Mesenchymal stem cell (in vitro differentiated cells and primary cell): ENCODE data around the gene OR52N4.

Source experiments
- DNase-seq: peaks from one replicate; pipeline ENCODE4 v3.0.0-alpha.2; 2013
- H2AFZ ChIP-seq: one replicate; pipeline ENCODE4 v1.6.1; 2013; ENCODE audit warnings: low read depth, mild to moderate bottlenecking, control low read depth, inconsistent platforms, low read length, moderate library complexity
- H2AK5ac ChIP-seq: 2 replicates; pipeline ENCODE4 v1.6.1; 2013; ENCODE audit warnings: low read length, moderate library complexity, mild to moderate bottlenecking, inconsistent platforms; ENCODE audit not compliant: severe bottlenecking
- H2BK120ac ChIP-seq: one replicate; pipeline ENCODE4 v1.6.1; 2013; ENCODE audit warnings: low read depth, mild to moderate bottlenecking, inconsistent platforms, low read length, moderate library complexity
- H2BK12ac ChIP-seq, 2 experiments: one replicate each; pipeline ENCODE4 v1.6.1; 2013; ENCODE audit warnings: inconsistent platforms in 2 of 2, low read length in 2 of 2, mild to moderate bottlenecking in 2 of 2, moderate library complexity in 2 of 2, control low read depth in 1 of 2
- H2BK15ac ChIP-seq: one replicate; pipeline ENCODE4 v1.6.1; 2013; ENCODE audit warnings: mild to moderate bottlenecking, low read depth, inconsistent platforms; ENCODE audit not compliant: poor library complexity, severe bottlenecking
- H2BK5ac ChIP-seq: 2 replicates; pipeline ENCODE4 v1.6.1; 2013; ENCODE audit warnings: low read depth, mild to moderate bottlenecking, low read length, control low read depth, inconsistent platforms; ENCODE audit not compliant: poor library complexity, severe bottlenecking
- H3K14ac ChIP-seq, 2 experiments: one replicate each; pipeline ENCODE4 v1.6.1; 2013; ENCODE audit warnings: inconsistent platforms in 2 of 2, low read length in 2 of 2, control low read depth in 1 of 2, mild to moderate bottlenecking in 1 of 2, moderate library complexity in 1 of 2
- H3K18ac ChIP-seq, 2 experiments: one replicate each; pipeline ENCODE4 v1.6.1; 2013; ENCODE audit warnings: inconsistent platforms in 2 of 2, low read length in 2 of 2, control low read depth in 1 of 2, low read depth in 1 of 2, mild to moderate bottlenecking in 1 of 2
- H3K23ac ChIP-seq, 2 experiments: one replicate each; pipeline ENCODE4 v1.6.1; 2013; ENCODE audit warnings: inconsistent platforms in 2 of 2, low read length in 2 of 2, mild to moderate bottlenecking in 2 of 2, moderate library complexity in 2 of 2, control low read depth in 1 of 2
- H3K27ac ChIP-seq: 2 replicates; pipeline ENCODE4 v1.5.1; 2013; ENCODE audit warnings: mild to moderate bottlenecking, moderate library complexity, low read length, control low read depth, inconsistent platforms; ENCODE audit not compliant: poor library complexity, severe bottlenecking
- H3K27me3 ChIP-seq, 2 experiments: 2 replicates each; pipeline versions ENCODE4 v1.6.1 to v1.7.0; 2013; ENCODE audit warnings: low read length in 2 of 2, mild to moderate bottlenecking in 2 of 2, moderate library complexity in 2 of 2, control low read depth in 1 of 2, inconsistent platforms in 1 of 2; ENCODE audit not compliant: control insufficient read depth in 1 of 2, insufficient read depth in 1 of 2
- H3K36me3 ChIP-seq, 2 experiments: 2 replicates each; pipeline versions ENCODE4 v1.6.1 to v1.7.0; 2013; ENCODE audit warnings: low read length in 2 of 2, control low read depth in 1 of 2, inconsistent platforms in 1 of 2, low read depth in 1 of 2, mild to moderate bottlenecking in 1 of 2; ENCODE audit not compliant: insufficient read depth in 2 of 2, control insufficient read depth in 1 of 2
- H3K4ac ChIP-seq, 2 experiments: one replicate each; pipeline ENCODE4 v1.6.1; 2013; ENCODE audit warnings: inconsistent platforms in 2 of 2, low read length in 2 of 2, mild to moderate bottlenecking in 2 of 2, moderate library complexity in 2 of 2, control low read depth in 1 of 2, low read depth in 1 of 2
- H3K4me1 ChIP-seq: 2 replicates; pipeline ENCODE4 v1.6.1; 2013; ENCODE audit warnings: low read depth, low read length, control low read depth; ENCODE audit not compliant: control insufficient read depth, insufficient read depth
- H3K4me2 ChIP-seq: 2 replicates; pipeline ENCODE4 v1.6.1; 2013; ENCODE audit warnings: low read length, mild to moderate bottlenecking, inconsistent platforms; ENCODE audit not compliant: poor library complexity, severe bottlenecking
- H3K4me3 ChIP-seq, 2 experiments: 2 replicates each; pipeline versions ENCODE4 v1.5.1 to v1.7.0; 2013; ENCODE audit warnings: low read length in 2 of 2, mild to moderate bottlenecking in 2 of 2, control low read depth in 1 of 2, low read depth in 1 of 2; ENCODE audit not compliant: insufficient read depth in 1 of 2
- H3K79me1 ChIP-seq: replicated peaks from 2 replicates; pipeline ENCODE4 v1.6.1; 2013; ENCODE audit warnings: mild to moderate bottlenecking, control low read depth, low read length, inconsistent platforms; ENCODE audit not compliant: poor library complexity, severe bottlenecking
- H3K9ac ChIP-seq: 2 replicates; pipeline ENCODE4 v1.7.0; 2013; ENCODE audit warnings: mild to moderate bottlenecking, low read length, moderate library complexity
- H3K9me3 ChIP-seq: 2 replicates; pipeline ENCODE4 v1.7.0; 2013; ENCODE audit warnings: mild to moderate bottlenecking, low read length; ENCODE audit not compliant: control insufficient read depth
- H4K8ac ChIP-seq: one replicate; pipeline ENCODE4 v1.6.1; 2013; ENCODE audit warnings: inconsistent platforms, mild to moderate bottlenecking, low read length, moderate library complexity
- H4K91ac ChIP-seq: one replicate; pipeline ENCODE4 v1.6.1; 2013; ENCODE audit warnings: mild to moderate bottlenecking, low read length, inconsistent platforms
- WGBS: methylation state at CpG from one replicate; pipeline ENCODE4 v1.1.7; 2013; ENCODE audit warnings: mixed read lengths; 5-methylcytosine and 5-hydroxymethylcytosine counted together

OR52N4 gene

GRCh38 chr11:5738431-5738830 is 15.6 kb upstream of the OR52N4 start:
- Histone ChIP-seq H4K8ac (no peak overlapping the region), H2AFZ (no peak overlapping the region), H3K9me3 (peaks cover 8% of the 10 kb centered on the region), H2BK12ac (no peak overlapping the region), H3K14ac (no peak overlapping the region), H3K4me3 (no peak overlapping the region), H3K4me2 (no peak overlapping the region), H3K4me1 (peaks cover 1% of the 10 kb centered on the region), H3K79me1 (no peaks in the 10 kb centered on the region), H2BK5ac (no peak overlapping the region), H2BK15ac (no peak overlapping the region), H3K27ac (no peak overlapping the region), H3K4ac (no peak overlapping the region), H3K18ac (no peak overlapping the region), H3K36me3 (no peaks in the 10 kb centered on the region), H4K91ac (no peak overlapping the region), H2BK120ac (no peak overlapping the region), H3K9ac (no peak overlapping the region), H3K27me3 (peaks cover 0 to 5% of the 10 kb centered on the region in 2 experiments), H3K23ac (no peak overlapping the region), H2AK5ac (no peak overlapping the region)
- DNase-seq, result no peak
- WGBS, result no CpG with 5 or more reads among the region's 1 CpG

- H3K4ac ChIP-seq, result no peak overlapping the region
- no peak overlapping the region for H2AK5ac ChIP-seq
- H2BK12ac ChIP-seq, result no peak overlapping the region
- no peak overlapping the region for H2BK5ac ChIP-seq
- no peak overlapping the region for H3K9ac ChIP-seq
- H2BK15ac ChIP-seq, result no peak overlapping the region
- no peak overlapping the region for H3K27ac ChIP-seq
- H3K27me3 ChIP-seq, result no peaks in the 10 kb centered on the region
- no peak overlapping the region for H3K18ac ChIP-seq
- no peak overlapping the region for H2AFZ ChIP-seq
- H3K14ac ChIP-seq, result no peak overlapping the region
- no peaks in the 10 kb centered on the region for H3K4me1 ChIP-seq
- H3K36me3 ChIP-seq, result no peaks in the 10 kb centered on the region
- DNase-seq, result no peak
- WGBS, result no CpG with 5 or more reads among the region's 3 CpGs
- H3K9me3 ChIP-seq, result peaks cover 4% of the 10 kb centered on the region
- H3K79me1 ChIP-seq, result no peaks in the 10 kb centered on the region
- no peak overlapping the region for H4K91ac ChIP-seq
- H2BK120ac ChIP-seq, result no peak overlapping the region
- H3K4me3 ChIP-seq, result no peak overlapping the region
- H3K4me2 ChIP-seq, result no peak overlapping the region
- no peak overlapping the region for H4K8ac ChIP-seq
- no peak overlapping the region for H3K23ac ChIP-seq
These were observed 7.4 kb upstream of the OR52N4 start for GRCh38 chr11:5746614-5747013.

GRCh38 chr11:5749836-5750235 is 4.2 kb upstream of the OR52N4 start:
- 100% methylated on average over 1 of the region's 3 CpGs for WGBS
- H3K79me1 ChIP-seq, result no peaks in the 10 kb centered on the region

GRCh38 chr11:5767056-5767455 is 13.0 kb downstream of the OR52N4 start:
- H3K23ac ChIP-seq, result no peak overlapping the region
- no peaks in the 10 kb centered on the region for H3K79me1 ChIP-seq
- no peak overlapping the region for H4K8ac ChIP-seq
- no peaks in the 10 kb centered on the region for H3K9me3 ChIP-seq
- no peak overlapping the region for H4K91ac ChIP-seq
- no peak overlapping the region for H3K4me2 ChIP-seq
- no peak overlapping the region for H2AK5ac ChIP-seq
- H2BK120ac ChIP-seq, result no peak overlapping the region
- no peak for DNase-seq
- H3K18ac ChIP-seq, result no peak overlapping the region
- H3K4me1 ChIP-seq, result no peaks in the 10 kb centered on the region
- no peak overlapping the region for H3K4ac ChIP-seq
- H3K27me3 ChIP-seq, result no peaks in the 10 kb centered on the region
- H3K14ac ChIP-seq, result no peak overlapping the region
- 64% methylated on average over 1 of the region's 1 CpG for WGBS
- H2BK15ac ChIP-seq, result no peak overlapping the region
- H3K9ac ChIP-seq, result no peak overlapping the region
- H3K4me3 ChIP-seq, result no peak overlapping the region
- H2BK12ac ChIP-seq, result no peak overlapping the region
- no peak overlapping the region for H3K27ac ChIP-seq
- H2BK5ac ChIP-seq, result no peak overlapping the region
- H2AFZ ChIP-seq, result no peak overlapping the region
- H3K36me3 ChIP-seq, result no peaks in the 10 kb centered on the region

More at GRCh38 chr11:5749836-5750235, 4.2 kb upstream of the OR52N4 start:
- H2BK120ac ChIP-seq, result no peak overlapping the region
- no peaks in the 10 kb centered on the region for H3K9me3 ChIP-seq
- no peak overlapping the region for H2BK5ac ChIP-seq
- no peak overlapping the region for H4K8ac ChIP-seq
- H3K18ac ChIP-seq, result no peak overlapping the region
- H3K4me1 ChIP-seq, result no peaks in the 10 kb centered on the region
- no peak overlapping the region for H4K91ac ChIP-seq
- H3K27me3 ChIP-seq, result no peaks in the 10 kb centered on the region
- no peak overlapping the region for H3K4me2 ChIP-seq
- H3K36me3 ChIP-seq, result no peaks in the 10 kb centered on the region
- H2BK12ac ChIP-seq, result no peak overlapping the region
- no peak overlapping the region for H3K4me3 ChIP-seq
- no peak overlapping the region for H3K23ac ChIP-seq
- no peak for DNase-seq
- no peak overlapping the region for H2AFZ ChIP-seq
- H3K9ac ChIP-seq, result no peak overlapping the region
- H2BK15ac ChIP-seq, result no peak overlapping the region
- H3K27ac ChIP-seq, result no peak overlapping the region
- H2AK5ac ChIP-seq, result no peak overlapping the region
- no peak overlapping the region for H3K14ac ChIP-seq
- no peak overlapping the region for H3K4ac ChIP-seq
